GM19035 (cell line): ENCODE results near the gene YY1.
A peak's percentile ranks its signal among the peaks of the same experiment; 100 is the strongest.
"Not testable (repeated sequence)": the region's sequence is repeated elsewhere in the genome, so short reads cannot be mapped to it uniquely, and the experiment has no call there.

Experiments
- ATAC-seq: cut with Tn5 transposase; IDR thresholded peaks from one replicate; pipeline ENCODE4 v1.9.1; 2021; ENCODE audit not compliant: unreplicated experiment

Gene YY1

GRCh38 chr14:100243020-100243419 is 4.1 kb downstream of the YY1 start:
- no peak for ATAC-seq

DNA sequence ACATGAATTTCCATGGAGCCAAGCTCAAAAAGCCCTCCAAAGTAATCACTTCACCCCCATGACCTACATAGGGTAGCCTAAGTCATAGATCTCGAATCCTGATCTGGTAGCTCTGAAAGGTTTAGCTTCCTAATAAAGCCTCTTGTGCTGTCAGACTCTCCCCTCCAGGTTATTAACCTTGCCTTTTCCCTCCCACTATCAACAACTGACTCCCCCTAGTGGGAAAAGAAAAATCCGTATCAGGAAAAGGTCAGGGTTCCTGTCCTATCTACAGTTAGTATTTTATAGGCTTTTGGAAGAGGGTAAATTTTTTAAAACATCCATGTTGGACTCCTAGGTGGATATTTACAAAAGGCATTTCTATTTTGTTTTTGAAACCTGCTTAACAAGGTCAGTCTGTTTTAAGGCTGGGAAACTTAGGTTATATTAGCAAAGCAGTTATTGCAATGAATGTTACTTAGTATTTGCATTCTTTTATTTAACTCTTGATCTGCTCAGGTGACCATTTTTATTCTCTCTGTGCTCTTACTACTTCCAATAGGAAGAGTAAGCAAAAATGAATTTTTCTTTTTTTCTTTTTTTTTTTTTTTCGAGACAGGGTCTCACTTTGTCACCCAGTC is 8.0 kb downstream of the YY1 start:
- no peak for ATAC-seq

- no peak for ATAC-seq
Measured at GRCh38 chr14:100250732-100251465, 12.0 kb downstream of the YY1 start.

GRCh38 chr14:100252684-100253083 is 13.7 kb downstream of the YY1 start:
- ATAC-seq, result no peak

GRCh38 chr14:100256339-100256895 is 17.5 kb downstream of the YY1 start:
- peak; percentile 66 for ATAC-seq

GRCh38 chr14:100261621-100262020 is 22.7 kb downstream of the YY1 start:
- ATAC-seq, result no peak

GRCh38 chr14:100262545-100262944 is 23.6 kb downstream of the YY1 start:
- ATAC-seq, result no peak

DNA sequence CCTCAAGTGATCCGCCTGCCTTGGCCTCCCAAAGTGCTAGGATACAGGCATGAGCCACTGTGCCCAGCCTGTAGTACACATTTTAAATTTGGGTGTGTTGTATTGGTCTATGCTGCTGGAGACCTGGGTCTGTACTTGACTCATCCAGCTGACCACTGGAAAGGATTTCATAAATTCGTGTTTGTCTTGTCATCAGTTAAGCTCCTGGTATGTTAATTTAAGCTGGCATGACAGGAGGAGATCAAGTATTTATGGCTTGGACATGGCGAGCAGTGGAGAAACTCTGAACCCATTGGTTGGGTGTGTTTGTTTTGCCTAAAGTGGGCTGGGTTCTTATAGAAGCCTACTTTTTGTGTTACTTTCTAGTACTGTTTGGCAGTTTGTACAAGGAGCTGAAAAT is 24.2 kb downstream of the YY1 start:
- ATAC-seq, result no peak

GRCh38 chr14:100267990-100268389 is 29.0 kb downstream of the YY1 start:
- no peak for ATAC-seq

DNA sequence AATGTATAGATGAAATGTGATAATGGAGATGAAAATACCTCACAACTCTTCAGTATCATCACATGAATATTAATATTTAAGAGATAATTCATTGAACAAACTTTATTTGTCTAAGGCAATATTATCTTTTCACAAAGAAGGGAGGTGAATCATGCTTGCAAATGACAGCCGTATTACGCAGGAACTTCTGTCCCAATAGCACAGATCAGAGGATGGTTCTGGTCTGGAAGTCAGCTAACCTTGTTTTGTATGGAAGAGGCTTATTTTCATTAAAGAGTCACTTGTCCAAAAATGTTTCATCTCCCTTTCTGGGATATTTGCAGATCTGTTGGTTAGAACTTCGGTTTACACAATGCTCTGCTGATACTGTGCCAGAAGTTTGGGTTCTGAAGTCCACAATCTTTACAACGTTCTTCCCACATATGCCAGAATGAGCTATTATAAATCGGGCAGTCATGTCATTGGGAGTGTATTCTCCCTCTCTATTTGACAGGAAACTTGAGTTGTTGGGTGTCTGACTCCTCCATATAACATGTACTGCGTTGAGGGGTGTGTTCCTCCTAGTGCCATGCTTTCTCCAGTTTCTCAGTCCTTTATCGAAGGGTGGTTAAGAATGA is 29.8 kb downstream of the YY1 start:
- ATAC-seq, result no peak

DNA sequence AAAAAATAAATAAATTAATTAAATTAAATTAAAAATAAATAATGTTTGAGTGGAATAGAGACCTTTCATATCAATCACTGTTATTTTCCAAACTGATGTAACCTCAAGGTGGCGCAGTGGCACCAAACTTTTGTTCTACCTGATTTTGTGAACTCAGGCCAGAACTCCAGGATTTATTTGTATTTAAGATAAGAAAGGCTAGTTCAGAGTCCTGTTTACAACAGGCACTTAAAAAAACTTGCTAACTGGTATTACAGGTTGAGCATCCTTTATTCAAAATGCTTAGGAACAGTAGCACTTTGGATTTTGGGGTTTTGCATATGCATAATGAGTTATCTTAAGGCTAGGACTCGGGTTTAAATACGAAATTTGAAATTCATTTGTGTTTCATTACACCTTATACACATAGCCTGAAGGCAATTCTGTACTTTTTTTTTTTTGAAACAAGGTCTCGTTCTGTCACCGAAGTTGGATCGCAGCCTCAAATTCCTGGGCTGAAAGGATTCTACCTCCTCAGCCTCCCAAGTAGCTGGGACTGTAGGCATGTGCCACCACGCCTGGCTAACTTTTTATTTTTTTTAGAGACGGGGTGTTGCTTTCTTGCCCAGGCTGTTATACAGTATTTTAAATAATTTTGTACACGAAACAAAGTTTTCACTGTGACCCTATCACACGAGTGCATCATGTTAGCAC is 32.4 kb downstream of the YY1 start:
- ATAC-seq, result no peak

- no peak for ATAC-seq
Measured at GRCh38 chr14:100274250-100274649, 35.3 kb downstream of the YY1 start.

- no peak for ATAC-seq
Measured at GRCh38 chr14:100275214-100275613, 36.3 kb downstream of the YY1 start.

- ATAC-seq, result peak; percentile 61
Measured at GRCh38 chr14:100278702-100279101, 39.8 kb downstream of the YY1 start.

DNA sequence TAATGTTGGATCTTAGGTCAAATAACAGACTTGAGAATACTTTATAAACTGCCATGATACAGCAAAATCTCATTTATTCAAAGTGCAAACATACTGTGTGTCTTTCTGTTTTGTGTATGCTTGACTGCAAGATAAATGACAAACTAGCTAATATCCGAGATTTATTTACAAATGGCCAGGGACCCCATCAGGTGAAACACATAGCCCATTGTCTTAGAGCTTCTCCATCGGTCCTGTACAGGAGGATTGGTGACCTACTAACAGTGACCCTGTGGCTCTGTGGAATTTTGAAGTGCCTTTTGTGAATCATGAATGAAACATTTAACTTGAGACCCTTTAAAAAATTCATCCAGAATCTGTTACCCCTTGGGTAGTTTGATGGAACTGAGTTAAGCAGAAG is 40.2 kb downstream of the YY1 start:
- no peak for ATAC-seq

DNA sequence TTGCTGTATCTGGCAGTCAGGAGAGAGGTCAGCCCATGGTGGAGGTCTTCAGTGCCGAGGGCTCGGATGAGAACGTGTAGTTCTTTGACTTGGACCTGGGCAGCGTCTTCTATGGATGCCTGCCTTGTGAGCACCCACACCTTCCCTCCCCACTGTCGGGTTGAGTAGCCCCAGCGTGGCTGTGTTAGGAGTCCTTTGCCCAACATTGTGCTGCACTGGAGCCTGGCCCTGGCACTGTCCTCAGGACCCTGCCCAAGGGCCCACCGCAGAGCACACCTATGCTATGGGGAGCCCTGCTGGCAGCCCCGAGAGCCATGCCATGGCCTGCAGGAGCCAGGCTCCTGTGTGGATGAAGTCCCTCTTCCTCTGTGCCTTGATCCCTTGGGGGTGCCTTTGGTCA is 40.6 kb downstream of the YY1 start:
- no peak for ATAC-seq

GRCh38 chr14:100281286-100282082 is 42.5 kb downstream of the YY1 start:
- no peak for ATAC-seq

- no peak for ATAC-seq
Measured at GRCh38 chr14:100282083-100282350, 43.1 kb downstream of the YY1 start.

DNA sequence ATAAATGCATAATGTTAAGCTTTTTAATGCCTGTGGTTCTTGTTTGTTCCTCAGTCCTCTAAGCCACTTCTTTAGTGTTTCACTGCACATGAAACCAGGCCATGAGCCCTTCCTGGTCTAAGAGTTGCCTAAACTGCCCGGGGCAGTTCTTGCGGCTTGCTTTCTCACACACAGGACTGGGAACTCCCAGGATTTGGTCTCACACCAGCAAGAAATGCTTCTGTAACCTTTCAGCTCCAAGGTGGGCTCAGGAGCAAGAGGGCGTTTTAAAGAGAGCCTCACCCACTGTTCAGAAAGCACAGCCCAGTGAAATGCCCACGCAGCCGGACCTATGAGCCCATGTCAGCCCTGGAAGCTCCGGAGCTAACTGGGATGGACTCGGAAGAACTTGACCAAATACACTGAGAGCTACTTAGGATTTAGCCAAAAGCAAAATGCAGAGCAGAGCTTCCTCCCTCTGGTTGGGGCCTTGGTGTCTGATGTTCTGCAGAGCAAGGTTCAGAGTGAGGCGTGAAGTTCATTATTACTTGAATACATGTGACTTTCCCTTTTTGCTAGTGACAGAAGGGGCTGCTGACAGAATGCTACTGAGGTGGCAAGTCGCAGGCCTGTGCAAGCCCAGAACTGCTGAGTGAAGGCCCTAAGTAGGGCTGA is 43.9 kb downstream of the YY1 start:
- no peak for ATAC-seq

DNA sequence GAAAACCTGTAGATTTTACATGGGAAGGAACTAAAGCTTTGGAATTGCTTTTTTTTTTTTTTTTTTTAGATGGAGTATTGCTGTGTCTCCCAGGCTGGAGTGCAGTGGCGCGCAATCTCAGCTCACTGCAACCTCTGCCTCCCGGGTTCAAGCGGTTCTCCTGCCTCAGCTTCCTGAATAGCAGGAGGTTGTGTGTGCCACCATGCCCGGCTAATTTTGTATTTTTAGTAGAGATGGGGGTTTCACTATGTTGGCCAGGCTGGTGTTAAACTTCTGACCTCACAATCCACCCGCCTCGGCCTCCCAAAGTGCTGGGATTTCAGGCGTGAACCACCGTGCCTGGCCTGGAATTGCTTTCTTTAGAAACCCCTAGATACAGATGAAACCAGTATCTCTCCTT is 44.5 kb downstream of the YY1 start:
- not testable (repeated sequence) for ATAC-seq
